ENCODE measurements around the gene ATP8A2. TPM values are rescaled to one million over a fixed set of nuclear protein-coding genes. Genes with fewer than 3 reads are reported as not detected.

The ATP8A2 gene
- total RNA-seq, 1 experiment from 2014 or later: not detected

DNA sequence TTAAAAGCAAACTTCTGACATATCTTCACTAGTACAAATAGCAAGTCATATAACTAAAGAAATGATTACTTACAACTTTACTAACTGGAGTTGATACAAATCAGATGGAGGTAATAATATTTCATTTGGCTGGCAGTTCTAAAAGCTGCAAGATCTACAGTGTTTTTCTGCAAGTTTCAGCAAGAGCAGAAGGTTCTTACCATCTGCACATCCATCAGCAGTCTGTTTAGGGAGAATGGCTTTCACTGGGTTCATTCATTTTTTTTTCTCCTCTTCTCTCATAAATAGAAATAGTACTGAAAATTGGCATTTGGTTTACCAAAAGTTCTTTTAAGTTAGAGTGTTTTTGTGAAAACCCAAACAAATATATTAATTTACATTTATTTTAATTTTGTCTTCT, 683.1 kb downstream of the ATP8A2 start:
- Histone ChIP-seq H3K27ac (ENCODE audit: low read length) (no peak overlapping the region), H3K4me3 (ENCODE audit: low read depth in 2 of 2, low read length in 2 of 2) (no peak overlapping the region), H3K27me3 (ENCODE audit: control insufficient read depth, insufficient read depth, low read length) (peaks cover 5% of the 10 kb centered on the region; the same call in 1 of the 2 replicates), H3K4me1 (ENCODE audit: control insufficient read depth, insufficient read depth, low read length) (no peaks in the 10 kb centered on the region), H3K36me3 (ENCODE audit: control insufficient read depth, insufficient read depth, low read length) (no peaks in the 10 kb centered on the region), H3K9me3 (ENCODE audit: control insufficient read depth, insufficient read depth, low read depth, low read length) (no peaks in the 10 kb centered on the region)
- POLR2A ChIA-PET: no interaction called here
- in situ Hi-C loops (cut with HindIII; ENCODE audit: low pct_unique_long_range_greater_than_20kb, low sequenced_read_pairs): no loop called here
- CTCF ChIA-PET: no interaction called here
- no TSS peak for BruUV-seq (replicated peaks)
- no peak for ATAC-seq
- TF ChIP-seq POLR2AphosphoS5 (IDR thresholded peaks at IDR 0.05; ENCODE audit: low read depth, low read length) (no peak), SIN3A (IDR thresholded peaks at IDR 0.05; ENCODE audit: borderline replicate concordance, insufficient read depth, low read depth, low read length) (no peak), TCF7L2 (IDR thresholded peaks at IDR 0.05; ENCODE audit: low read depth, low read length) (no peak)
- TF ChIP-seq, protein P1, sequence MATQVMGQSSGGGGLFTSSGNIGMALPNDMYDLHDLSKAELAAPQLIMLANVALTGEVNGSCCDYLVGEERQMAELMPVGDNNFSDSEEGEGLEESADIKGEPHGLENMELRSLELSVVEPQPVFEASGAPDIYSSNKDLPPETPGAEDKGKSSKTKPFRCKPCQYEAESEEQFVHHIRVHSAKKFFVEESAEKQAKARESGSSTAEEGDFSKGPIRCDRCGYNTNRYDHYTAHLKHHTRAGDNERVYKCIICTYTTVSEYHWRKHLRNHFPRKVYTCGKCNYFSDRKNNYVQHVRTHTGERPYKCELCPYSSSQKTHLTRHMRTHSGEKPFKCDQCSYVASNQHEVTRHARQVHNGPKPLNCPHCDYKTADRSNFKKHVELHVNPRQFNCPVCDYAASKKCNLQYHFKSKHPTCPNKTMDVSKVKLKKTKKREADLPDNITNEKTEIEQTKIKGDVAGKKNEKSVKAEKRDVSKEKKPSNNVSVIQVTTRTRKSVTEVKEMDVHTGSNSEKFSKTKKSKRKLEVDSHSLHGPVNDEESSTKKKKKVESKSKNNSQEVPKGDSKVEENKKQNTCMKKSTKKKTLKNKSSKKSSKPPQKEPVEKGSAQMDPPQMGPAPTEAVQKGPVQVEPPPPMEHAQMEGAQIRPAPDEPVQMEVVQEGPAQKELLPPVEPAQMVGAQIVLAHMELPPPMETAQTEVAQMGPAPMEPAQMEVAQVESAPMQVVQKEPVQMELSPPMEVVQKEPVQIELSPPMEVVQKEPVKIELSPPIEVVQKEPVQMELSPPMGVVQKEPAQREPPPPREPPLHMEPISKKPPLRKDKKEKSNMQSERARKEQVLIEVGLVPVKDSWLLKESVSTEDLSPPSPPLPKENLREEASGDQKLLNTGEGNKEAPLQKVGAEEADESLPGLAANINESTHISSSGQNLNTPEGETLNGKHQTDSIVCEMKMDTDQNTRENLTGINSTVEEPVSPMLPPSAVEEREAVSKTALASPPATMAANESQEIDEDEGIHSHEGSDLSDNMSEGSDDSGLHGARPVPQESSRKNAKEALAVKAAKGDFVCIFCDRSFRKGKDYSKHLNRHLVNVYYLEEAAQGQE (IDR thresholded peaks at IDR 0.05; ENCODE audit: insufficient read depth in 1 of 2, low read depth in 2 of 2, low read length in 1 of 2): no peak
- TF ChIP-seq, protein P2, sequence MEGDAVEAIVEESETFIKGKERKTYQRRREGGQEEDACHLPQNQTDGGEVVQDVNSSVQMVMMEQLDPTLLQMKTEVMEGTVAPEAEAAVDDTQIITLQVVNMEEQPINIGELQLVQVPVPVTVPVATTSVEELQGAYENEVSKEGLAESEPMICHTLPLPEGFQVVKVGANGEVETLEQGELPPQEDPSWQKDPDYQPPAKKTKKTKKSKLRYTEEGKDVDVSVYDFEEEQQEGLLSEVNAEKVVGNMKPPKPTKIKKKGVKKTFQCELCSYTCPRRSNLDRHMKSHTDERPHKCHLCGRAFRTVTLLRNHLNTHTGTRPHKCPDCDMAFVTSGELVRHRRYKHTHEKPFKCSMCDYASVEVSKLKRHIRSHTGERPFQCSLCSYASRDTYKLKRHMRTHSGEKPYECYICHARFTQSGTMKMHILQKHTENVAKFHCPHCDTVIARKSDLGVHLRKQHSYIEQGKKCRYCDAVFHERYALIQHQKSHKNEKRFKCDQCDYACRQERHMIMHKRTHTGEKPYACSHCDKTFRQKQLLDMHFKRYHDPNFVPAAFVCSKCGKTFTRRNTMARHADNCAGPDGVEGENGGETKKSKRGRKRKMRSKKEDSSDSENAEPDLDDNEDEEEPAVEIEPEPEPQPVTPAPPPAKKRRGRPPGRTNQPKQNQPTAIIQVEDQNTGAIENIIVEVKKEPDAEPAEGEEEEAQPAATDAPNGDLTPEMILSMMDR (IDR thresholded peaks at IDR 0.05): no peak
- no peak for DNase-seq (ENCODE audit: low read depth, low spot score)
- intact Hi-C loops (cut with micrococcal nuclease; ENCODE audit: unreplicated experiment): no loop called here

DNA sequence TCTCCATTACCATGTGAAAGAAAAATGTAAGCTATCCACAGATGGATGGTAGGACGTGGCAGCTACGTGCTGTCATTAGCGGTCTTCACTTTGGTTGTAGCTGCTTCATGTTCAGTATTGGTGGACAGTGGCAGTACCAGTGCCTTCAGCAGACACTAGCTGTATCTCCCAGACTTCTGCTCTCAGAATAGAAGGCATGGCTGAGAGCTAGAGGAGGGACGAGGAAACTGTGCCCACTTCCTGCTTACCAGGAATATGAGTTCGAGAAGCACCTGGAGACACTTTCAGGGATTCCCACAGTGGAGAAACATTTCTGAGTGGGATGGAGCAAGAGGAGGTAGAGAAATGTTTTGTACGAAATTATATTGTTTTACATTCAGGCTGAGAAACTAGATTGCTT, 686.9 kb downstream of the ATP8A2 start:
- H3K27ac ChIP-seq (ENCODE audit: low read length): no peak overlapping the region
- H3K9me3 ChIP-seq (ENCODE audit: control insufficient read depth, insufficient read depth, low read depth, low read length): no peaks in the 10 kb centered on the region
- ATAC-seq (no peak), DNase-seq (ENCODE audit: low read depth, low spot score) (no peak)
- intact Hi-C loops (cut with micrococcal nuclease; ENCODE audit: unreplicated experiment): no loop called here
- no peaks in the 10 kb centered on the region for H3K36me3 ChIP-seq (ENCODE audit: control insufficient read depth, insufficient read depth, low read length)
- ChIA-PET CTCF (no interaction called here), POLR2A (no interaction called here)
- H3K4me3 ChIP-seq (ENCODE audit: low read depth in 2 of 2, low read length in 2 of 2): no peak overlapping the region
- no TSS peak for BruUV-seq (replicated peaks)
- TF ChIP-seq, protein P2 (IDR thresholded peaks at IDR 0.05): no peak
- no peak for TF ChIP-seq POLR2AphosphoS5 (IDR thresholded peaks at IDR 0.05; ENCODE audit: low read depth, low read length)
- TF ChIP-seq SIN3A (IDR thresholded peaks at IDR 0.05; ENCODE audit: borderline replicate concordance, insufficient read depth, low read depth, low read length): no peak
- TF ChIP-seq, protein P1 (IDR thresholded peaks at IDR 0.05; ENCODE audit: insufficient read depth in 1 of 2, low read depth in 2 of 2, low read length in 1 of 2): no peak
- TF ChIP-seq TCF7L2 (IDR thresholded peaks at IDR 0.05; ENCODE audit: low read depth, low read length): no peak
- in situ Hi-C loops (cut with HindIII; ENCODE audit: low pct_unique_long_range_greater_than_20kb, low sequenced_read_pairs): no loop called here
- no peaks in the 10 kb centered on the region; the same call in 1 of the 2 replicates for H3K27me3 ChIP-seq (ENCODE audit: control insufficient read depth, insufficient read depth, low read length)
- H3K4me1 ChIP-seq (ENCODE audit: control insufficient read depth, insufficient read depth, low read length): no peaks in the 10 kb centered on the region

Measured in Panc1 (cell line).